Measurements from ENCODE around the gene TCF3.

The TCF3 gene

GRCh38 chr19:1629256-1629808, 23.1 kb downstream of the TCF3 start:
- no peak for DNase-seq

GRCh38 chr19:1627194-1627593, 25.2 kb downstream of the TCF3 start:
- DNase-seq: no peak

GRCh38 chr19:1626417-1627010, 25.9 kb downstream of the TCF3 start:
- no peak for DNase-seq

- peak; percentile 57 to 64 for DNase-seq
Observed at GRCh38 chr19:1624458-1624857, 28.0 kb downstream of the TCF3 start.

- no peak for DNase-seq
Observed at GRCh38 chr19:1622541-1622940, 29.9 kb downstream of the TCF3 start.

- no peak for DNase-seq
Observed at GRCh38 chr19:1622007-1622406, 30.4 kb downstream of the TCF3 start.

- DNase-seq: no peak
Observed at GRCh38 chr19:1621574-1621973, 30.8 kb downstream of the TCF3 start.

GRCh38 chr19:1621021-1621420, 31.4 kb downstream of the TCF3 start:
- DNase-seq: no peak

GRCh38 chr19:1620502-1620901, 31.9 kb downstream of the TCF3 start:
- DNase-seq: no peak

GRCh38 chr19:1619703-1620102, 32.7 kb downstream of the TCF3 start:
- no peak for DNase-seq

GRCh38 chr19:1619094-1619439, 33.3 kb downstream of the TCF3 start:
- DNase-seq: no peak

GRCh38 chr19:1618157-1619093, 34.0 kb downstream of the TCF3 start:
- DNase-seq: no peak

GRCh38 chr19:1616875-1617274, 35.5 kb downstream of the TCF3 start:
- DNase-seq: no peak

GRCh38 chr19:1616396-1616795, 36.0 kb downstream of the TCF3 start:
- DNase-seq: no peak

GRCh38 chr19:1615156-1615765, 37.2 kb downstream of the TCF3 start:
- no peak for DNase-seq

GRCh38 chr19:1613808-1614570, 38.4 kb downstream of the TCF3 start:
- no peak for DNase-seq

GRCh38 chr19:1613146-1613545, 39.3 kb downstream of the TCF3 start:
- DNase-seq: no peak

GRCh38 chr19:1612114-1613086, 40.0 kb downstream of the TCF3 start:
- no peak for DNase-seq

- DNase-seq: no peak
Observed at GRCh38 chr19:1611353-1611752, 41.1 kb downstream of the TCF3 start.

- DNase-seq: no peak
Observed at GRCh38 chr19:1610579-1610978, 41.8 kb downstream of the TCF3 start.

GRCh38 chr19:1609680-1610474, 42.5 kb downstream of the TCF3 start:
- no peak for DNase-seq

Measured in stimulated activated CD4-positive, alpha-beta T cell treated with anti-CD3 and anti-CD28 coated beads, Interleukin-2, amount 100 ng/mL, for 24 hours (primary cell).